ENCODE measurements around the gene ATOH8. TPM values are rescaled to one million over a fixed set of nuclear protein-coding genes. Genes with fewer than 3 reads are reported as not detected.

The ATOH8 gene
- total RNA-seq, 5 donors from 2014 or later (not counting 1 experiment from before 2014, with no cell fraction given), result 0.20 TPM; not detected in 4

DNA sequence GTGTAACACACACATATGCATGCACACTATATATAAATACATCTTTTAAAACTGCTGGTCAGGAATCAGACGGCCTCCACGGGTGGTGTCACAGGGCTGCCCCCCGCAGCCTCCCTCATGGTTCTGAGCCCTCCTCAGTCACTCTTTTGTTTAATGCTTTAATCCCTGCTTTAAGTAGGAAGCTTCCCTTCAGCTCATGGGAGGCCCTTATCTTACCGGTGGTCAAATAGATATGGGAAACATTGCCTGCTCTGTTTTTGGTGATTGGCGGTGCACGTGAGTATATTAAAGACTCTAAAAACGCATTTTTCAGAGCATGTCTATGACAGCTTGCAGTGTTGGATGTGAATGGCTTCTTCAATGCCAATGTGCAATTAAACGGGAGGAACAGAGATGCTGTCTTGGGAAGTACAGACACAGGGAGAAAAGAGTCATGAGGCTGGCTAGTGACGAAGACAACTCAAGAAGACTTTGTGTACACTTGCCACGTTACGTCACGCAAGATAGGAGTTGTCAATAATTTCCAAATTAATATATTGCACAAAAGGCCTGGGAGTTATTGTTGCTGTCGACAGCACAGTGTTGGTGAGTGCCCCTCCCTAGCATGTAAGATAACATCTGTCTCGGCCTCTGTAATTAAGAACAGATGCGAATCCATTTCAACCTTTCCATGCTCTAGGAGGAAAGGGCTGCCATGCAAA is 36.3 kb upstream of the ATOH8 start:
- no peak overlapping the region for H3K27ac Mint-ChIP-seq
- H3K27me3 Mint-ChIP-seq, result peaks cover 0 to 2% of the 10 kb centered on the region in 2 donors
- H3K9me3 Mint-ChIP-seq, result peaks cover 0 to 7% (median 6%) of the 10 kb centered on the region in 3 donors
- H3K4me3 Mint-ChIP-seq, result no peak overlapping the region
- Histone ChIP-seq H3K27ac (ENCODE audit: low read length) (no peak overlapping the region), H3K4me1 (ENCODE audit: control insufficient read depth in 1 of 2, extremely low read depth in 1 of 2, insufficient read depth in 2 of 2, low read length in 2 of 2) (peaks cover 0 to 4% of the 10 kb centered on the region in 2 experiments), H3K36me3 (ENCODE audit: control insufficient read depth in 2 of 2, extremely low read depth in 1 of 2, insufficient read depth in 1 of 2, low read length in 1 of 2) (no peaks in the 10 kb centered on the region), H3K4me3 (ENCODE audit: control insufficient read depth in 1 of 2, extremely low read depth in 1 of 2, low read length in 1 of 2) (no peak overlapping the region), H3K9me3 (no peaks in the 10 kb centered on the region), H3K27me3 (replicated peaks in 1 of 2; ENCODE audit: control insufficient read depth in 2 of 2, extremely low read depth in 1 of 2, insufficient read depth in 2 of 2, low read length in 1 of 2) (peaks cover 0 to 3% of the 10 kb centered on the region in 2 experiments)
- peaks cover 4% of the 10 kb centered on the region for H3K36me3 Mint-ChIP-seq
- no peak for DNase-seq
- ChIA-PET CTCF (interaction anchor here in 1 of 2 donors (1.0 kb wide), 1 partner anchor 10 kb away, joined by 3 read pairs; no protein-coding TSS in a partner anchor), POLR2A (no interaction called here)
- H3K4me1 Mint-ChIP-seq, result peaks cover 6 to 15% (median 8%) of the 10 kb centered on the region in 3 donors
- 91% methylated on average over 9 of the region's 15 CpGs for WGBS (ENCODE audit: insufficient coverage)
- no peak for ATAC-seq (replicated peaks in 1 of 4)

DNA sequence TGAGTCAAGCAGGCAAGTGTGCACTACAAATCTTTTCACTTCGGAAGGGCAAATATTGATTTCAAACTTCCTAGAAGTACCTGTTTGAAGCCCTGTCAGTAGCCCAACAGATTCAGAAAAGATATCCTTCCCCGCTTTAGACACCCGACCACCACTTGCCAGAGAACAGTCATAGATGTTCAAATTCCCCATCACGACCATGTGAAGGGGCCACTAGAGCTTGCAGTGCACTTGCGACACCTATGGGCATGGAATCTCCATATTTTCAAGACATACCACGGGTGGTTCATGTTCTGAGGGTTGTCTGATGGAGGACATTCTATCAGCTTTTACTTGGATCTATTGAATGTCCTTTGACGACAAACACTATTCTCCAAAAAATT is 35.8 kb upstream of the ATOH8 start:
- H3K36me3 ChIP-seq (ENCODE audit: control insufficient read depth in 2 of 2, extremely low read depth in 1 of 2, insufficient read depth in 1 of 2, low read length in 1 of 2), result no peaks in the 10 kb centered on the region
- Mint-ChIP-seq H3K36me3 (peaks cover 4% of the 10 kb centered on the region), H3K9me3 (peaks cover 0 to 7% (median 6%) of the 10 kb centered on the region in 3 donors), H3K27ac (no peak overlapping the region), H3K4me1 (peaks cover 6 to 15% (median 8%) of the 10 kb centered on the region in 3 donors), H3K4me3 (no peak overlapping the region), H3K27me3 (peaks cover 0 to 2% of the 10 kb centered on the region in 2 donors)
- DNase-seq (no peak), ATAC-seq (replicated peaks in 1 of 4) (no peak)
- 100% methylated on average over 1 of the region's 7 CpGs for WGBS (ENCODE audit: insufficient coverage)
- CTCF ChIA-PET, result no interaction called here
- no peak overlapping the region for H3K27ac ChIP-seq (ENCODE audit: low read length)
- H3K27me3 ChIP-seq (replicated peaks in 1 of 2; ENCODE audit: control insufficient read depth in 2 of 2, extremely low read depth in 1 of 2, insufficient read depth in 2 of 2, low read length in 1 of 2), result peaks cover 0 to 3% of the 10 kb centered on the region in 2 experiments
- POLR2A ChIA-PET, result no interaction called here
- no peak overlapping the region for H3K4me3 ChIP-seq (ENCODE audit: control insufficient read depth in 1 of 2, extremely low read depth in 1 of 2, low read length in 1 of 2)
- H3K4me1 ChIP-seq (ENCODE audit: control insufficient read depth in 1 of 2, extremely low read depth in 1 of 2, insufficient read depth in 2 of 2, low read length in 2 of 2), result peaks cover 0 to 4% of the 10 kb centered on the region in 2 experiments
- H3K9me3 ChIP-seq, result no peaks in the 10 kb centered on the region

DNA sequence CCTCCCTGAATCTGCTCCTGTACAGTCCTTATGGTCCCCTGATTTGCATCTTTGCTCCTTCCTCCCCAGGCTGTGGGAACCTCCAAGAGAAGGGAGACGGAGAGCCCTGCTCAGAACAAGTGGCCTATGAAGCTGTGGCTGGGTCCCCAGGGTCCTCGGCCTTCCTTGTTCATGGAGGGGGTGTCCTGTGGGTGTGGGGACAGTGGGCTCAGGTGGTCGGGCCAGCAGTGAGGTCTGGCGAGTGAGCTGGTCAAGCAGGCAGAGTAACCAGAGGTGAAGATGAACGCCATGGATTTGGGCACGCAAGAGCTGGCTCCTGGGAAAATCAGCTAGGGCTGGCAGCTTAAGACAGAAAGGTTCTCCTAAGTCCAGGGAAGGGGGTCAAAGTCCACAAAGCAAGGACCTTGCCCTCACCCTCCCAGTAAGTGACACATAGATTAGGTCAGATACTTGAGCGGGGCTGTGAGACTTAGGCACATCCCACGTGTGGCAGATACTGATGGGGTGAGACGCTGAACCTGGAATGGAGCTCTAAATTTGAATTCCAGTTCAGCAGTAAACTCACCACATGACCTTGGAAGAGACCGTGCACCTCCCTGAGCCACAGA is 34.8 kb upstream of the ATOH8 start:
- Histone ChIP-seq H3K36me3 (ENCODE audit: control insufficient read depth in 2 of 2, extremely low read depth in 1 of 2, insufficient read depth in 1 of 2, low read length in 1 of 2) (no peaks in the 10 kb centered on the region), H3K9me3 (no peaks in the 10 kb centered on the region), H3K4me1 (ENCODE audit: control insufficient read depth in 1 of 2, extremely low read depth in 1 of 2, insufficient read depth in 2 of 2, low read length in 2 of 2) (peaks cover 0 to 4% of the 10 kb centered on the region in 2 experiments), H3K27ac (ENCODE audit: low read length) (no peak overlapping the region), H3K27me3 (replicated peaks in 1 of 2; ENCODE audit: control insufficient read depth in 2 of 2, extremely low read depth in 1 of 2, insufficient read depth in 2 of 2, low read length in 1 of 2) (peaks cover 0 to 3% of the 10 kb centered on the region in 2 experiments), H3K4me3 (ENCODE audit: control insufficient read depth in 1 of 2, extremely low read depth in 1 of 2, low read length in 1 of 2) (no peak overlapping the region)
- peaks cover 0 to 7% (median 6%) of the 10 kb centered on the region in 3 donors for H3K9me3 Mint-ChIP-seq
- no peak overlapping the region for H3K27ac Mint-ChIP-seq
- DNase-seq, result no peak
- H3K4me3 Mint-ChIP-seq, result no peak overlapping the region
- H3K36me3 Mint-ChIP-seq, result peaks cover 4% of the 10 kb centered on the region
- H3K27me3 Mint-ChIP-seq, result peaks cover 0 to 2% of the 10 kb centered on the region in 2 donors
- ChIA-PET POLR2A (no interaction called here), CTCF (interaction anchor here (0.6 to 1.4 kb wide), 4 partner anchors 8 to 23 kb away, joined by 3 to 4 read pairs (median 3); no protein-coding TSS in a partner anchor)
- ATAC-seq (replicated peaks in 1 of 4), result no peak
- H3K4me1 Mint-ChIP-seq, result peaks cover 4 to 12% (median 5%) of the 10 kb centered on the region in 3 donors
- WGBS (ENCODE audit: insufficient coverage), result 90% methylated on average over 7 of the region's 10 CpGs

DNA sequence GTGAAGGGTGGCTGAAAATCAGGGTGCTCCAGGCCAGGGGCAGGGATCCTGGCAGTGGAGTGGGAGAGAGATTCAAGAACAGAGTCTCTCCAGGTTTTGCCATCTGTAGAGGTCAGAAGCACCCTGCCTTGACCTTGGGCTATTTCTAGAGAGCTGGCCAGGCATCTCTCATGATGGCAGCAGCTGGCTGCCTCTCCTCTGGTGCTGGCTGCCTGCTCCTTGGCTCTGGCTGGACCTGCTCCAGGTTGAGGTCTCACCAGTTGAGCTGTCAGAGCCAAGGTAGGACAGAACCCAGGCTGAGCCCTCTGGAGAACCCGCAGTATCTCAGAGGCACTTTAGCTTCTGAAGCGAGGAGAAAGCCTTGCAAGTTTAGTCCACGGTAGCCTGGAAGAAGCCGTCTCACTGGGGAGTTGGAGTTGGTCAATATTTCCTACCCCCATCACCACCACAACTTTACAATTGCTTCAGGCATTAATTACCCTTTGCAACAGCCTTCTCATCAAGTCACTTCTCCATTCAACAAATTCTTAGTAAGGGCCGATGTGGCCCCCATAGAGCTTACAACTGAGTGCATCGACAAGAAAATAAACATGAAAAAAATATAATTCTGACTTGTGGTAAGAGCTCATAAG is 34.1 kb upstream of the ATOH8 start:
- Histone ChIP-seq H3K36me3 (ENCODE audit: control insufficient read depth in 2 of 2, extremely low read depth in 1 of 2, insufficient read depth in 1 of 2, low read length in 1 of 2) (no peaks in the 10 kb centered on the region), H3K9me3 (no peaks in the 10 kb centered on the region), H3K27me3 (replicated peaks in 1 of 2; ENCODE audit: control insufficient read depth in 2 of 2, extremely low read depth in 1 of 2, insufficient read depth in 2 of 2, low read length in 1 of 2) (peaks cover 0 to 3% of the 10 kb centered on the region in 2 experiments), H3K4me3 (ENCODE audit: control insufficient read depth in 1 of 2, extremely low read depth in 1 of 2, low read length in 1 of 2) (no peak overlapping the region), H3K27ac (ENCODE audit: low read length) (no peak overlapping the region), H3K4me1 (ENCODE audit: control insufficient read depth in 1 of 2, extremely low read depth in 1 of 2, insufficient read depth in 2 of 2, low read length in 2 of 2) (no peaks in the 10 kb centered on the region)
- WGBS (ENCODE audit: insufficient coverage), result 100% methylated on average over 1 of the region's 6 CpGs
- DNase-seq (no peak), ATAC-seq (replicated peaks in 1 of 4) (no peak)
- H3K27me3 Mint-ChIP-seq, result no peaks in the 10 kb centered on the region
- peaks cover 4% of the 10 kb centered on the region for H3K36me3 Mint-ChIP-seq
- ChIA-PET CTCF (interaction anchor here (0.6 to 1.4 kb wide), 6 partner anchors 9 to 86 kb away, joined by 3 to 4 read pairs (median 3); no protein-coding TSS in a partner anchor), POLR2A (no interaction called here)
- peaks cover 0 to 6% (median 0%) of the 10 kb centered on the region in 3 donors for H3K4me1 Mint-ChIP-seq
- no peak overlapping the region for H3K27ac Mint-ChIP-seq
- H3K4me3 Mint-ChIP-seq, result no peak overlapping the region
- peaks cover 0 to 7% (median 6%) of the 10 kb centered on the region in 3 donors for H3K9me3 Mint-ChIP-seq

- H3K9me3 Mint-ChIP-seq, result peaks cover 0 to 7% (median 6%) of the 10 kb centered on the region in 3 donors
- WGBS (ENCODE audit: insufficient coverage), result 86% methylated on average over 1 of the region's 1 CpG
- Histone ChIP-seq H3K27me3 (replicated peaks in 1 of 2; ENCODE audit: control insufficient read depth in 2 of 2, extremely low read depth in 1 of 2, insufficient read depth in 2 of 2, low read length in 1 of 2) (peaks cover 0 to 3% of the 10 kb centered on the region in 2 experiments), H3K4me3 (ENCODE audit: control insufficient read depth in 1 of 2, extremely low read depth in 1 of 2, low read length in 1 of 2) (no peak overlapping the region), H3K4me1 (ENCODE audit: control insufficient read depth in 1 of 2, extremely low read depth in 1 of 2, insufficient read depth in 2 of 2, low read length in 2 of 2) (no peaks in the 10 kb centered on the region), H3K36me3 (ENCODE audit: control insufficient read depth in 2 of 2, extremely low read depth in 1 of 2, insufficient read depth in 1 of 2, low read length in 1 of 2) (no peaks in the 10 kb centered on the region), H3K9me3 (no peaks in the 10 kb centered on the region), H3K27ac (ENCODE audit: low read length) (no peak overlapping the region)
- CTCF ChIA-PET, result interaction anchor here (0.6 to 1.4 kb wide), 2 partner anchors 10 to 77 kb away, joined by 3 read pairs; no protein-coding TSS in a partner anchor
- H3K4me3 Mint-ChIP-seq, result no peak overlapping the region
- DNase-seq (no peak), ATAC-seq (replicated peaks in 1 of 4) (no peak)
- POLR2A ChIA-PET, result no interaction called here
- H3K27ac Mint-ChIP-seq, result no peak overlapping the region
- H3K36me3 Mint-ChIP-seq, result peaks cover 4% of the 10 kb centered on the region
- no peaks in the 10 kb centered on the region for H3K27me3 Mint-ChIP-seq
- peaks cover 0 to under 1% (median 0%) of the 10 kb centered on the region in 3 donors for H3K4me1 Mint-ChIP-seq
Observed at GRCh38 chr2:85720533-85720932, 33.3 kb upstream of the ATOH8 start.

DNA sequence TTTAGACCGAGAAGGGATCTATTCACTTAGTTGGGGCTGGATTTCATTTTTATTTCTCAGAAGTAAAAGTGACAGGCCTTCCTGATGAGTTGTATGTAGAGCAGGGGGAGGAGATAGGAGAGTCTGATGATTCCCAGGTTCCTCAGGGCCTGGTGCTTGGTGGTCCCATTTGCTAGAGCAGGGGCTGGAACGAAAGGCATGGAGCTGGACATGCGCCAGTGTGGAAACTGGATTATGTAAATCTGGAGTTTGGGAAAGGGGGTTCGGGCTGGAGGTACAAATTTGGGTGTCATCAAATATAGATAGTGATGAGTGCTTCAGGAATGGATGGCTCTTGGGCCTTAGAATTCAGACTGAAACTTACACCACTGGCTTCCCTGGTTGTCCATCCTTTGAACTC is 32.1 kb upstream of the ATOH8 start:
- Histone ChIP-seq H3K27ac (ENCODE audit: low read length) (no peak overlapping the region), H3K4me3 (ENCODE audit: control insufficient read depth in 1 of 2, extremely low read depth in 1 of 2, low read length in 1 of 2) (no peak overlapping the region), H3K4me1 (ENCODE audit: control insufficient read depth in 1 of 2, extremely low read depth in 1 of 2, insufficient read depth in 2 of 2, low read length in 2 of 2) (no peaks in the 10 kb centered on the region), H3K36me3 (ENCODE audit: control insufficient read depth in 2 of 2, extremely low read depth in 1 of 2, insufficient read depth in 1 of 2, low read length in 1 of 2) (no peaks in the 10 kb centered on the region), H3K9me3 (no peaks in the 10 kb centered on the region), H3K27me3 (replicated peaks in 1 of 2; ENCODE audit: control insufficient read depth in 2 of 2, extremely low read depth in 1 of 2, insufficient read depth in 2 of 2, low read length in 1 of 2) (peaks cover 0 to 3% of the 10 kb centered on the region in 2 experiments)
- Mint-ChIP-seq H3K4me1 (no peaks in the 10 kb centered on the region), H3K4me3 (no peak overlapping the region), H3K9me3 (peaks cover 0 to 7% (median 6%) of the 10 kb centered on the region in 3 donors), H3K27me3 (no peaks in the 10 kb centered on the region), H3K27ac (no peak overlapping the region), H3K36me3 (peaks cover 4% of the 10 kb centered on the region)
- ATAC-seq (replicated peaks in 1 of 4) (no peak), DNase-seq (no peak)
- ChIA-PET CTCF (no interaction called here), POLR2A (no interaction called here)
- 77% methylated on average over 2 of the region's 4 CpGs for WGBS (ENCODE audit: insufficient coverage)
